Measurements from ENCODE around the gene ZNF48.
A peak's percentile ranks its signal among the peaks of the same experiment; 100 is the strongest.

GRCh38 chr16:30417529-30418349, 22.5 kb downstream of the ZNF48 start:
- TF ChIP-seq EP300 (conservative IDR thresholded peaks at IDR 0.05; ENCODE audit: poor library complexity, severe bottlenecking), result peak; percentile 49
- TF ChIP-seq POLR2AphosphoS5 (IDR thresholded peaks at IDR 0.05), result peak; percentile 54
- no peak for TF ChIP-seq REST (IDR thresholded peaks at IDR 0.05; ENCODE audit: borderline replicate concordance)
- no peak for TF ChIP-seq EZH2 (IDR thresholded peaks at IDR 0.05; ENCODE audit: borderline replicate concordance, insufficient read depth, low read length, poor library complexity, severe bottlenecking)
- peak; percentile 40 for TF ChIP-seq CTCF (IDR thresholded peaks at IDR 0.05; ENCODE audit: poor library complexity, severe bottlenecking)
- peak; percentile 84 for TF ChIP-seq MXI1 (conservative IDR thresholded peaks at IDR 0.05; ENCODE audit: poor library complexity, severe bottlenecking)
- peak; percentile 54 for TF ChIP-seq SMC3 (conservative IDR thresholded peaks at IDR 0.05; ENCODE audit: poor library complexity)
- TF ChIP-seq RAD21 (conservative IDR thresholded peaks at IDR 0.05), result peak; percentile 38
- no peak for TF ChIP-seq TAF1 (IDR thresholded peaks at IDR 0.05; ENCODE audit: low read depth)
